GM12891 (cell line): ENCODE data around the gene YAE1. TPM values are rescaled to one million over a fixed set of nuclear protein-coding genes. Genes with fewer than 3 reads are reported as not detected.

Source experiments
- DNase-seq: peaks from one replicate; pipeline ENCODE4 v3.0.0; 2011; ENCODE audit warnings: low spot score; ENCODE audit not compliant: insufficient read length
- FAIRE-seq: peaks from 2 replicates; lab custom pipeline; 2011; peaks lifted over from hg19 to GRCh38; lab: Jason Lieb, UNC
- PAX5 ChIP-seq: IDR thresholded peaks from 2 replicates; pipeline ENCODE4 v1.6.1; 2011; ENCODE audit warnings: low read length, moderate library complexity, mild to moderate bottlenecking; ENCODE audit not compliant: insufficient read depth, severe bottlenecking
- POLR2A ChIP-seq: IDR thresholded peaks from 2 replicates; pipeline ENCODE4 v1.6.1; 2011; ENCODE audit warnings: low read depth, low read length, control low read depth
- POLR2AphosphoS5 ChIP-seq: IDR thresholded peaks from 2 replicates; pipeline ENCODE4 v1.6.1; 2011; ENCODE audit warnings: low read depth, low read length, control low read depth
- POU2F2 ChIP-seq: IDR thresholded peaks from 2 replicates; pipeline ENCODE4 v1.6.1; 2011; ENCODE audit warnings: low read depth, mild to moderate bottlenecking, control low read depth, low read length, moderate library complexity
- SPI1 ChIP-seq: IDR thresholded peaks from 2 replicates; pipeline ENCODE4 v1.6.1; 2011; ENCODE audit warnings: low read depth, low read length, control low read depth
- TAF1 ChIP-seq: IDR thresholded peaks from 2 replicates; pipeline ENCODE4 v1.6.1; 2011; ENCODE audit warnings: low read depth, low read length, control low read depth
- polyA plus RNA-seq: library from polyadenylated mRNA; unstranded; fragments of >200 nt; gene quantifications from one replicate; pipeline ENCODE4 v1.2.1, GENCODE V29; 2012; ENCODE audit warnings: low read depth, missing spikeins, inconsistent platforms; ENCODE audit not compliant: missing spikeins

The YAE1 gene
- polyA plus RNA-seq = 8.4 TPM

DNA sequence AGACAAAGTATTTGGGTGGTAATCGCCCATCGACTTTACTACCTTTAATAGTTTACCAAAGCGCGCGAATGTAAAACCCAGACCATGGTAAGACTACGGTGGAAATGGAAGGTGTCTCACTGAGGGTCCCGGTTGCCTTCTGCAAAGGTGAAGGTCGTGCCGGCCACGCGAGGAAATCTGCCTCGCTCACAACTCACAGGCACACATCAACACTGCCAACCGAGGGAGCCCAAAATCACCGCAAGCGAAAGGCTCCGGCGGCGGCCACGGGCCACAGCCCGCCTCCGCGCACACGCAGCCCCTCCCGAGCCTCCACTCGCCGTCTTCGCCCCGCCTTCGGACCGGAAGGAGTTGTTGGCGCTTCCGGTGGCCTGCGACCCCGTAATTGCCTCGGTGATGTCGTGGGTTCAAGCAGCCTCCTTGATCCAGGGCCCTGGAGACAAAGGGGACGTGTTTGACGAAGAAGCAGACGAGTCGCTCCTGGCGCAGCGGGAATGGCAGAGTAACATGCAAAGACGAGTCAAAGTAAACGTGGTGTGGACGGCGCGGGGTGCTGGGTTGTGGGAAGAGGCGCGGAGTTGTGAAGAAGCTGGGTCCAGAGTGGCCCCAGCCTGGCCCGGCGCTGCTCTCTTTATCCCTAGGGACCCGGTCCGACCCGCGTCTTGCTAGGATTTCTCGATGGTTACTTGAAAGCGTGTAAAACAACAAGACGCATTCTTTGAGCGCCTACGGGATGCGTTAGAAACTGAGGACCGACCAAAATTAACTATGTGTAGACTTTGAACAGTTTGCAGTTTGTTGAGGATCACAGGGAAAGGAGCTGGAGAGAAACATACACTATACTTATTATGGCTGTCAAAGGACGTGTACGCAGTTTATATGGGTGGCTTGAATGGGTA is at the start of gene YAE1:
Gene YAE1, plus strand, starts transcription at position 382 of the 899 bp plus-strand sequence. Its CDS starts 15 bp downstream, at position 397.
- FAIRE-seq (peak; percentile 99), DNase-seq (peak; percentile 81)

GRCh38 chr7:39516498-39516897 is 49.7 kb upstream of the YAE1 start:
- FAIRE-seq (no peak), DNase-seq (no peak)
- TF ChIP-seq TAF1 (no peak), POLR2AphosphoS5 (no peak), POU2F2 (no peak)

More for the DNA sequence above, at the start of gene YAE1:
- TF ChIP-seq PAX5 (no peak), POLR2AphosphoS5 (peak; percentile 91; the same call in 1 of the 2 replicates), TAF1 (peak; percentile 86), POLR2A (peak; percentile 95), SPI1 (no peak), POU2F2 (peak; percentile 83)

DNA sequence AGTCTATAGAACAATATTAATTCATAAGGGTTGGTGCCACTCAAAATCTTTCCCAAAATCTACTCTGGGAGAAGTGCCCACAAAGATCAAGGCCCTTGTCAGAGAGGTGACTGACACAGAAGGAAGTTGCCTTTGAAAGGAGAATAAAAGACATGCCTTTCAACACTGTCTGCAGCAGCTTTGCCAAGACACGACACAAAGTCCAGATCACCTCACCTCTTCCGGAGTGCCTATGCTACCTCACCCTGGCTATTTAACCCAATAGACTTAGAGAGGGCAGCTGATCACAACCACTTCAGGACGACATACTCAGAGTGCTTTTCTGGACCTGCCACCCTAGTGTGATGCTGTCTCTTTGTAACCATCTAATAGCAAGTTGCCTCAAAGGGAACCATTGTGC is 49.0 kb upstream of the YAE1 start:
- FAIRE-seq (no peak), DNase-seq (no peak)
- no peak for TF ChIP-seq POU2F2
- no peak for TF ChIP-seq POLR2A
- no peak for TF ChIP-seq PAX5
- TF ChIP-seq SPI1 = no peak
- TF ChIP-seq POLR2AphosphoS5 = no peak
- TF ChIP-seq TAF1 = no peak

DNA sequence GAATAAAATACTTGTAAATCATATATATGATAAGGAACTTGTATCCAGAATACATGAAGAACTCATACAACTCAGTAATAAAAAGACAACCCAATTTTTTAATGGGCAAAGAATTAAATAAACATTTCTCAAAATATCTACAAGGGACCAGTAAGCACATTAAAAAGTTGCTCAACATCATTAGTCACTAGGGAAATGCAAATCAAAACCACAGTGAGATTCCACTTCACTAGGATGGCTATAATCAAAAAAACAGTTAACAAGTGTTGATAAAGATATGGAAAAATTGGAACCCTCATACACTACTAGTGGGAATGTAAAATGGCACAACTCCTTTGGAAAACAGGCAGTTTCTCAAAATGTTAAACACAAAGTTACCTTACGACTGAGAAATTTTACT is 40.3 kb upstream of the YAE1 start:
- no peak for FAIRE-seq
- no peak for TF ChIP-seq POLR2A

DNA sequence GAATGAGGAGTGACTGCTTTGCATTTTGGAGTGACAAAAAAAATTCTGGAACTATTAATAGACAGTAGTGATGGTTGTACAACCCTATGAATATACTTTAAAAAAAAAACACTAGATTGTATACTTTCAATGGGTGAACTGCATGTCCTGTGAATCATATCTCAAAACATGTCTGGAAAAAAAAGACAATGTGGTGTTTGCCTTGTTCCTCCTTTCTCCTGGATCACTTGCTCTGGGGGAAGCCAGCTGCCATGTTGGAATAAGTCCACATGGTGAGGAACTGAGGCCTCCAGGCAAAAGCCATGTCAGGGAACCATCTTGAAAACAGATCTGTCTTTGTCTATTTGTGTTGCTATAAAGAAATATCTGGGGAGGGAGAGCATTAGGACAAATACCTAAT is 39.5 kb upstream of the YAE1 start:
- TF ChIP-seq POLR2A (no peak), SPI1 (no peak), TAF1 (no peak), POLR2AphosphoS5 (no peak), POU2F2 (no peak), PAX5 (no peak)
- DNase-seq (no peak), FAIRE-seq (no peak)

More for the DNA sequence above, 40.3 kb upstream of the YAE1 start:
- no peak for DNase-seq

GRCh38 chr7:39527296-39527695 is 38.9 kb upstream of the YAE1 start:
- DNase-seq (no peak), FAIRE-seq (no peak)
- TF ChIP-seq POLR2A (no peak), TAF1 (no peak), POLR2AphosphoS5 (no peak), SPI1 (no peak), POU2F2 (no peak), PAX5 (no peak)

GRCh38 chr7:39527951-39528350 is 38.3 kb upstream of the YAE1 start:
- TF ChIP-seq TAF1 = no peak
- no peak for TF ChIP-seq POLR2AphosphoS5
- TF ChIP-seq PAX5 = no peak
- TF ChIP-seq POLR2A = no peak
- TF ChIP-seq SPI1 = no peak
- no peak for TF ChIP-seq POU2F2
- DNase-seq (no peak), FAIRE-seq (no peak)

DNA sequence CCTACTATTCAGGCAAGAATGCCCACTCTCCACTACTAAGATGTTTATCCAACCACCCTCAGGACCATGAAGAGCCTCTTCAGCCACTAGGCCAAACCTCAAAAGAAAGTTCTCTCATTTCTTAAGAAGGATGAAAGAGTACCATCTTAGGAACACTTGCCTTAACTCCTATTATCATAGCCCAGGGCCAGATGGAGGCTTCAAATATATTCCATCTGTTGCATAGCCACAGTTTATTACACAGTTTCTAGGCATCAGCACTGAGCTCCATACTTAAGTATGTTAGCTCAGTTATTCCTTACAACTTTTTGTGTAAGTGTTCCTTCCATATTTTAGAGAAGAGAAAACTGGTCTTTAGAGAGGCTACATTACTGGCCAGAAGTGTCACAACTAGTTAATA is 37.4 kb upstream of the YAE1 start:
- DNase-seq (no peak), FAIRE-seq (no peak)
- no peak for TF ChIP-seq SPI1
- TF ChIP-seq POU2F2 = no peak
- no peak for TF ChIP-seq POLR2AphosphoS5
- TF ChIP-seq PAX5 = no peak
- TF ChIP-seq TAF1 = no peak
- TF ChIP-seq POLR2A = no peak

DNA sequence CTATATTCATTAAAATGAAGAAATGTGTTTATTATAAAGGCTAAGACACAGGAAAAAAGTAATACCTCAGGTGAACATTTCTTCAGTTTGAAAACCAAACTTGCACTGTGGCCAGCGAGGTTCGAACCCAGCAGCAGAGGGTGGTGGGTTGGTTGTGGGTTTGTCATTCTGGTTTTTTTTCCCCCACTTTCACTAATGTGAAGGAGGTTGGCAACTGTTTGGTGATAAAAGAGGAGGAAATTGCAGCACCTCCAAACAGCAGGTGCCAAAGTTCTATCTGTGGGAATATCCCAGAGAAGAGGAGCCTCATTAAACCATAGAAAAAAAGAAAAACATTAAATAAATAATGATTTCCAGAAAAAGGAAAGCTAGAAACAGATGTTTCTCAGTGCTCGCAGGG is 36.6 kb upstream of the YAE1 start:
- no peak for FAIRE-seq

DNA sequence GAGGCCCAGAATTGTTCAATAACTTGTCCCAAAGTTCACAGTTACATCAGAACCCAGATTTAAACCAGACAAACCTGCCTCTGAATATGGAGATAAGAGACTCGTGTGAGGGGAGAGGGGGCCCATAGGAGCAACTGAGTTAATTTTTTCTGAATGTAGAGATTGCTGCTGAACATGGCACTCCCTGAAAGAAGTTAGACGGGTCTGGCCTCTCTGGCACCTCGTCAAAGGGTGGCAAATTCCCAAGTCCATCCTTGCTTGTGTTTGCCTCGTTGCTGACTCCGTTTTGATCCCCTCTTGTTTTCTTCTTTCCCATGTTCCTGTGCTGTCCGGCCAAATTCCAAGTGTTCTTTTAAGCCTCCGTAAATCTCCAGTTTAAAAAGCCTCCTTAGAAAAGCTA is 35.2 kb upstream of the YAE1 start:
- DNase-seq (no peak), FAIRE-seq (no peak)
- TF ChIP-seq SPI1 (no peak), PAX5 (no peak), TAF1 (no peak), POLR2AphosphoS5 (no peak)

More for the DNA sequence above, 36.6 kb upstream of the YAE1 start:
- TF ChIP-seq PAX5 = no peak
- TF ChIP-seq POLR2A = no peak
- no peak for TF ChIP-seq SPI1
- TF ChIP-seq POLR2AphosphoS5 = no peak
- no peak for TF ChIP-seq POU2F2
- no peak for TF ChIP-seq TAF1
- DNase-seq = no peak

DNA sequence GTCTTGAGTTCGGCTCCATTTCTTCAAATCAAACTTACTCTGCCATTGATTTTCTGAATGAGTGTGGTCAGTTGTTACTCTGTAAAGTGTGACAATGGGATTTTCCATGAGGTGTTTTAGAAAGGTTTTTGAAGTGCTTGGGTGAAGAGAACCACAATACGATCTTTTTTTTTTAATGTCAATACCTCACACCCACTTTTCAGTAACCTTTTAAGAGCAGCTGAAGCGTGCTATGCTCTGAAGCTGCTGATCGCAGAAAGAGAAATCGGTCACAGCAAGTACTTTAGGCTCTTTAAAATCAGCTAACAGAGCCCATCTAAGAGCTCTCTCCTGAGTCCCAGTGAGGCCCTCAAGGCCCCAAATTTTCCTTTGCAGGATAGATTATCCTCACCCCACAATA is 34.4 kb upstream of the YAE1 start:
- DNase-seq (no peak), FAIRE-seq (no peak)
- no peak for TF ChIP-seq TAF1
- no peak for TF ChIP-seq SPI1
- TF ChIP-seq PAX5 = no peak
- TF ChIP-seq POLR2AphosphoS5 = no peak
- TF ChIP-seq POLR2A = no peak
- TF ChIP-seq POU2F2 = no peak
